Keratinocyte (primary cell): Measurements from ENCODE around the gene MAP2K5.

ENCODE experiments used
- CTCF ChIP-seq, 3 experiments: IDR thresholded peaks in 1 of 3; conservative IDR thresholded peaks in 1 of 3; optimal IDR thresholded peaks in 1 of 3; 2 replicates in 2 of 3; 3 replicates in 1 of 3; pipeline versions ENCODE3 to v1.5.1; 2011; ENCODE audit warnings: low read length in 3 of 3, mild to moderate bottlenecking in 3 of 3, moderate library complexity in 2 of 3, control low read depth in 1 of 3, inconsistent platforms in 1 of 3; ENCODE audit not compliant: insufficient read depth in 2 of 3; ENCODE audit errors: extremely low read depth in 1 of 3
- EZH2 ChIP-seq: IDR thresholded peaks from one replicate; pipeline ENCODE4 v1.6.1; 2012; ENCODE audit warnings: inconsistent platforms, mild to moderate bottlenecking, low read length, moderate library complexity

GRCh38 chr15:67607959-67608637, 65.6 kb downstream of the MAP2K5 start:
- TF ChIP-seq CTCF (optimal IDR thresholded peaks at IDR 0.05 in 1 of 3, IDR thresholded peaks at IDR 0.05 in 1 of 3, conservative IDR thresholded peaks at IDR 0.05 in 1 of 3; ENCODE audit: extremely low read depth in 1 of 3, insufficient read depth in 2 of 3, low read length in 3 of 3) (no peak), EZH2 (no peak)
